ENCODE measurements around the gene ZNF831.

DNA sequence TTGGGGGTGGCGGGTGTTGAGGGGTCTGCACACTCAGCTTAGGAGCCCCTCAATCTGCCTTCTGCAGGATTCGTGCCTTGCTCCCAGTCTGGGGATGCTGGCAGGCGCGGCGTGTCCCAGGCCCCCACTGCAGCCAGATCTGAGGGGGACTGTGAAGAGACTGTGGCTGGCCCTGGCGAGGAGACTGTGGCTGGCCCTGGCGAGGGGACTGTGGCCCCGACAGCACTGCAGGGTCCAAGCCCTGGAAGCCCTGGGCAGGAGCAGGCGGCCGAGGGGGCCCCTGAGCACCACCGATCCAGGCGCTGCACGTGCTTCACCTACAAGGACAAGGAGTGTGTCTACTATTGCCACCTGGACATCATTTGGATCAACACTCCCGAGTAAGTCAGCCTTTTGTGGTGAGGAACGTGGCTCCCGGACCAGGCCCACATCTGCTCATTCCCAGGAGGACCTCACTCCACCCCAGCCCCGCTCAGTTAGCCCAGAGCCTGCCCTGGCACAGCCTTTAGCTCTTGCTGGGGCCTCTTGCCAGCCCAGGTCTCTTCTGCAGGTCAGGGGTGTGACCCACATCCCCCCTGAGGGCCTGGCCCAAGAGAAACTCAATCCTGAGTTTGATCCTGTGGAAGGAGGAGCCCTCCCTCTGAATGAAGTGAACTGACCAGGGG, 137.9 kb downstream of the ZNF831 start:
- no peak for TF ChIP-seq POLR2A (IDR thresholded peaks at IDR 0.05; ENCODE audit: low read depth, low read length)
- TF ChIP-seq POLR2AphosphoS5 (IDR thresholded peaks at IDR 0.05; ENCODE audit: low read depth, low read length): no peak
- no peak for TF ChIP-seq TAF1 (IDR thresholded peaks at IDR 0.05; ENCODE audit: low read depth, low read length)
- no peak for TF ChIP-seq POU2F2 (IDR thresholded peaks at IDR 0.05; ENCODE audit: low read depth, low read length)

All from GM12891 (cell line).